ENCODE data around the gene ZDBF2.

DNA sequence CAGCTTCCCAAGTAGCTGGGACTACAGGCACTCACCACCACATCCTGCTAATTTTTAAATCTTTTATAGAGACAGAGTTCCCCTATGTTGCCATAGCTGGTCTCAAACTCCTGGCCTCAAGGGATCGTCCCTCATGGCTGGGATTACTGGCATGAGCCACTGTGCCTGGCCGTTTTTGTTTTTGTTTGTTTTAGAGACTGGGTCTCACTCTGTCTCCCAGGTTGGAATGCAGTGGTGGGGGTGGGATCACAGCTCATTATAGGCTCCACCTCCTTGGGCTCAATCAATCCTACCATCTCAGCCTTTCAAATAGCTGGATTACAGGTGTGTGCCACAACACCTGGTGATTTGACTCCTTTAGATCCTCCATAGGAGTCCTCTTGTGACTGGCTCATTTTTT is 19.5 kb upstream of the ZDBF2 start:
- TF ChIP-seq, protein P1, sequence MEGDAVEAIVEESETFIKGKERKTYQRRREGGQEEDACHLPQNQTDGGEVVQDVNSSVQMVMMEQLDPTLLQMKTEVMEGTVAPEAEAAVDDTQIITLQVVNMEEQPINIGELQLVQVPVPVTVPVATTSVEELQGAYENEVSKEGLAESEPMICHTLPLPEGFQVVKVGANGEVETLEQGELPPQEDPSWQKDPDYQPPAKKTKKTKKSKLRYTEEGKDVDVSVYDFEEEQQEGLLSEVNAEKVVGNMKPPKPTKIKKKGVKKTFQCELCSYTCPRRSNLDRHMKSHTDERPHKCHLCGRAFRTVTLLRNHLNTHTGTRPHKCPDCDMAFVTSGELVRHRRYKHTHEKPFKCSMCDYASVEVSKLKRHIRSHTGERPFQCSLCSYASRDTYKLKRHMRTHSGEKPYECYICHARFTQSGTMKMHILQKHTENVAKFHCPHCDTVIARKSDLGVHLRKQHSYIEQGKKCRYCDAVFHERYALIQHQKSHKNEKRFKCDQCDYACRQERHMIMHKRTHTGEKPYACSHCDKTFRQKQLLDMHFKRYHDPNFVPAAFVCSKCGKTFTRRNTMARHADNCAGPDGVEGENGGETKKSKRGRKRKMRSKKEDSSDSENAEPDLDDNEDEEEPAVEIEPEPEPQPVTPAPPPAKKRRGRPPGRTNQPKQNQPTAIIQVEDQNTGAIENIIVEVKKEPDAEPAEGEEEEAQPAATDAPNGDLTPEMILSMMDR (IDR thresholded peaks at IDR 0.05; ENCODE audit: low read depth, low read length, poor library complexity, severe bottlenecking), result no peak
- TF ChIP-seq EZH2phosphoT487 (IDR thresholded peaks at IDR 0.05; ENCODE audit: borderline replicate concordance, low read length), result no peak

Data from DOHH2 (cell line).